Activated naive CD8-positive, alpha-beta T cell treated with anti-CD3 and anti-CD28 coated beads, Interleukin-2, amount 50 U/mL, for 16 hours (primary cell): ENCODE data around the gene PCDHGA7.
"Not testable (repeated sequence)": the region's sequence is repeated elsewhere in the genome, so short reads cannot be mapped to it uniquely, and the experiment has no call there.

Source experiments
- DNase-seq: peaks from one replicate; pipeline ENCODE4 v3.0.0-alpha.2; 2020; ENCODE audit warnings: low read depth, low spot score

Gene PCDHGA7

DNA sequence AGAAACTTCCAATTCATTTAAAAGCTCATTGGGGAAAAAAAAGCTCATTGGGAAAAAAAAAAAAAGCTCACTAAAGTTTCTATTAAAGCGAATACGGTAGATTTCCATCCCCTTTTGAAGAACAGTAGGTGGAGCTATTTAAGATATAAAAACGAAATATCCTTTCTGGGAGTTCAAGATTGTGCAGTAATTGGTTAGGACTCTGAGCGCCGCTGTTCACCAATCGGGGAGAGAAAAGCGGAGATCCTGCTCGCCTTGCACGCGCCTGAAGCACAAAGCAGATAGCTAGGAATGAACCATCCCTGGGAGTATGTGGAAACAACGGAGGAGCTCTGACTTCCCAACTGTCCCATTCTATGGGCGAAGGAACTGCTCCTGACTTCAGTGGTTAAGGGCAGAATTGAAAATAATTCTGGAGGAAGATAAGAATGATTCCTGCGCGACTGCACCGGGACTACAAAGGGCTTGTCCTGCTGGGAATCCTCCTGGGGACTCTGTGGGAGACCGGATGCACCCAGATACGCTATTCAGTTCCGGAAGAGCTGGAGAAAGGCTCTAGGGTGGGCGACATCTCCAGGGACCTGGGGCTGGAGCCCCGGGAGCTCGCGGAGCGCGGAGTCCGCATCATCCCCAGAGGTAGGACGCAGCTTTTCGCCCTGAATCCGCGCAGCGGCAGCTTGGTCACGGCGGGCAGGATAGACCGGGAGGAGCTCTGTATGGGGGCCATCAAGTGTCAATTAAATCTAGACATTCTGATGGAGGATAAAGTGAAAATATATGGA lies 48.0 kb downstream of the PCDHGA7 start, which contains the start of gene PCDHGA12:
PCDHGA12 (plus strand) TSS at position 176 of the 782 bp plus-strand sequence; CDS start at position 429, 253 bp downstream.
- DNase-seq = no peak

DNA sequence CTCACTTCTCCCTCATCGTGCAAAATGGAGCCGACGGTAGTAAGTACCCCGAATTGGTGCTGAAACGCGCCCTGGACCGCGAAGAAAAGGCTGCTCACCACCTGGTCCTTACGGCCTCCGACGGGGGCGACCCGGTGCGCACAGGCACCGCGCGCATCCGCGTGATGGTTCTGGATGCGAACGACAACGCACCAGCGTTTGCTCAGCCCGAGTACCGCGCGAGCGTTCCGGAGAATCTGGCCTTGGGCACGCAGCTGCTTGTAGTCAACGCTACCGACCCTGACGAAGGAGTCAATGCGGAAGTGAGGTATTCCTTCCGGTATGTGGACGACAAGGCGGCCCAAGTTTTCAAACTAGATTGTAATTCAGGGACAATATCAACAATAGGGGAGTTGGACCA lies 48.7 kb downstream of the PCDHGA7 start:
- no peak for DNase-seq

GRCh38 chr5:141432308-141432707 lies 49.8 kb downstream of the PCDHGA7 start:
- DNase-seq = not testable (repeated sequence)

DNA sequence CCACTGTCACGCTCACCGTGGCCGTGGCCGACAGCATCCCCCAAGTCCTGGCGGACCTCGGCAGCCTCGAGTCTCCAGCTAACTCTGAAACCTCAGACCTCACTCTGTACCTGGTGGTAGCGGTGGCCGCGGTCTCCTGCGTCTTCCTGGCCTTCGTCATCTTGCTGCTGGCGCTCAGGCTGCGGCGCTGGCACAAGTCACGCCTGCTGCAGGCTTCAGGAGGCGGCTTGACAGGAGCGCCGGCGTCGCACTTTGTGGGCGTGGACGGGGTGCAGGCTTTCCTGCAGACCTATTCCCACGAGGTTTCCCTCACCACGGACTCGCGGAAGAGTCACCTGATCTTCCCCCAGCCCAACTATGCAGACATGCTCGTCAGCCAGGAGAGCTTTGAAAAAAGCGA lies 50.2 kb downstream of the PCDHGA7 start:
- DNase-seq = not testable (repeated sequence)

- DNase-seq = no peak
Observed at GRCh38 chr5:141434006-141434405, 51.5 kb downstream of the PCDHGA7 start.
